Measurements from ENCODE around the gene VPS26A.

DNA sequence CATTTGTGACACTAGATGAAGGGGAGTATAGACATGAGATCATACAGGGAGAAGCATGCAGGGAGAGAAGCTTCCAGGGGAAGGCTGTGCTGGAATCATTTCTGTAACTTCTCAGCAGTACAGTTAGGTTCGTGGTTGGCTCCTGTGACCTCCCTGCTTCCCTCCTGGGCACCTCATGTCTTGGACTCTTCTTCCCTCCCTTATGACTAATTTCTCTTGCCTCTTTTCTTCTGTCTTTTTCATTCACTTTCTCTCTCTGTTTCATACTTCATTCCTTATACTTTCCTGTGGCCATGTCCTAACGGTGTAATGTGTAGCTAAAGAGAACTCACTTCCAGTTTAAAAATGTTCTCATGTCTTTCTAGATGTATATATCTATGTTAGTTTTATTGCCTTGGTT is 77.1 kb downstream of the VPS26A start:
- TF ChIP-seq, protein P1, sequence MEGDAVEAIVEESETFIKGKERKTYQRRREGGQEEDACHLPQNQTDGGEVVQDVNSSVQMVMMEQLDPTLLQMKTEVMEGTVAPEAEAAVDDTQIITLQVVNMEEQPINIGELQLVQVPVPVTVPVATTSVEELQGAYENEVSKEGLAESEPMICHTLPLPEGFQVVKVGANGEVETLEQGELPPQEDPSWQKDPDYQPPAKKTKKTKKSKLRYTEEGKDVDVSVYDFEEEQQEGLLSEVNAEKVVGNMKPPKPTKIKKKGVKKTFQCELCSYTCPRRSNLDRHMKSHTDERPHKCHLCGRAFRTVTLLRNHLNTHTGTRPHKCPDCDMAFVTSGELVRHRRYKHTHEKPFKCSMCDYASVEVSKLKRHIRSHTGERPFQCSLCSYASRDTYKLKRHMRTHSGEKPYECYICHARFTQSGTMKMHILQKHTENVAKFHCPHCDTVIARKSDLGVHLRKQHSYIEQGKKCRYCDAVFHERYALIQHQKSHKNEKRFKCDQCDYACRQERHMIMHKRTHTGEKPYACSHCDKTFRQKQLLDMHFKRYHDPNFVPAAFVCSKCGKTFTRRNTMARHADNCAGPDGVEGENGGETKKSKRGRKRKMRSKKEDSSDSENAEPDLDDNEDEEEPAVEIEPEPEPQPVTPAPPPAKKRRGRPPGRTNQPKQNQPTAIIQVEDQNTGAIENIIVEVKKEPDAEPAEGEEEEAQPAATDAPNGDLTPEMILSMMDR (conservative IDR thresholded peaks at IDR 0.05; ENCODE audit: low read depth, low read length): no peak
- TF ChIP-seq EZH2 (IDR thresholded peaks at IDR 0.05; ENCODE audit: low read length, unreplicated experiment) (no peak), EZH2phosphoT487 (IDR thresholded peaks at IDR 0.05; ENCODE audit: borderline replicate concordance, low read length) (no peak)

All from PC-3 (cell line).